GM12865 (cell line): ENCODE results near the gene ZFP64.

Experiments used
- DNase-seq: peaks from one replicate; pipeline ENCODE4 v3.0.0; 2010; ENCODE audit warnings: low read depth
- H3K4me3 ChIP-seq: 2 replicates; pipeline ENCODE4 v1.5.1; 2011; ENCODE audit warnings: mild to moderate bottlenecking, low read depth, low read length, control low read depth
- CTCF ChIP-seq: IDR thresholded peaks from 2 replicates; pipeline ENCODE4 v1.5.1; 2011; ENCODE audit warnings: low read length, control low read depth, low read depth, inconsistent platforms; ENCODE audit not compliant: insufficient read depth; ENCODE audit errors: missing control alignments

ZFP64 gene

GRCh38 chr20:52132337-52132736 is 59.2 kb downstream of the ZFP64 start:
- no peak overlapping the region for H3K4me3 ChIP-seq
- no peak for TF ChIP-seq CTCF
- no peak for DNase-seq

DNA sequence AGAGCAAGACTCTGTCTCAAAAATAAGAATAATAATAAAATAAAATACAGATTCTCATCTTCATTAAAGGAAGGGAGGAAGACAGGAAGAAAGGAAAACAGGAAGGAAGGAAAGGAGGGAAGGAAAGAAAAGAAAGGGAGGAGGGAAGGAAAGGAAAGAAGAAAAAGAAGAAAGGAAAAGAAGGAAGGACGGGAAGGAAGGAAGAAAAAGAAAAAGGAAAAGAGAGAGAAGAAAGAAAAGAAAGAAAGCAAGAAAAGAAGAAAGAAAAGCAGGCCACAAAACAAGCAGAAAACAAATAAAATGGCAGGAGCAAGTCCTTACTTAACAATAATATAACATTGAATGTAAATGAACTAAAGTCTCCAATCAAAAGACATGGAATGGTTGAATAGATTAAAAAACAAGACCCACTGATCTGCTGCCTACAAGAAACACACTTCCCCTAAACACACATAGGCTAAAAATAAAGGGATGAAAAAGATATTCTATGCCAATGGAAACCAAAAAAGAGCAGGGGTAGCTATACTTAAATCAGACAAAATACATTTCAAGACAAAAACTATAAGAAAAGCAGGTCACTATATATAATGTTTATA is 60.4 kb downstream of the ZFP64 start:
- no peak overlapping the region for H3K4me3 ChIP-seq
- DNase-seq, result no peak
- TF ChIP-seq CTCF, result no peak

GRCh38 chr20:52130406-52130805 is 61.2 kb downstream of the ZFP64 start:
- no peak overlapping the region for H3K4me3 ChIP-seq
- no peak for DNase-seq
- no peak for TF ChIP-seq CTCF

GRCh38 chr20:52129611-52130010 is 62.0 kb downstream of the ZFP64 start:
- no peak overlapping the region for H3K4me3 ChIP-seq
- no peak for DNase-seq
- TF ChIP-seq CTCF, result no peak

DNA sequence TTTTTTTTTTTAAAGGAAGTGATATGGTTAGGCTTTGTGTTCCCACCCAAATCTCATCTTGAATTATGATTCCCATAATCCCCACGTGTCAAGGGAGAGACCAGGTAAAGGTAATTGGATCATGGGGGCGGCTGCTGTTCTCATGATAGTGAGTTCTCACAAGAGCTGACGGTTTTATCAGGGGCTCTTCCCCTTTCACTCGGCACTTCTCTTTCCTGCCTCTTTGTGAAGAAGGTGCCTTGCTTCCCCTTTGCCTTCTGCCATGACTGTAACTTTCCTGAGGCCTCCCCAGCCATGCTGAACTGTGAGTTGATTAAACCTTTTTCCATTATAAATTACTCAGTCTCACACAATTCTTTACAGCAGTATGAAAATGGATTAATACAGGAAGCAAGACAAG is 64.3 kb downstream of the ZFP64 start:
- no peak for TF ChIP-seq CTCF
- no peak overlapping the region for H3K4me3 ChIP-seq
- no peak for DNase-seq

GRCh38 chr20:52124821-52125220 is 66.8 kb downstream of the ZFP64 start:
- no peak for DNase-seq
- H3K4me3 ChIP-seq, result no peak overlapping the region
- TF ChIP-seq CTCF, result no peak

DNA sequence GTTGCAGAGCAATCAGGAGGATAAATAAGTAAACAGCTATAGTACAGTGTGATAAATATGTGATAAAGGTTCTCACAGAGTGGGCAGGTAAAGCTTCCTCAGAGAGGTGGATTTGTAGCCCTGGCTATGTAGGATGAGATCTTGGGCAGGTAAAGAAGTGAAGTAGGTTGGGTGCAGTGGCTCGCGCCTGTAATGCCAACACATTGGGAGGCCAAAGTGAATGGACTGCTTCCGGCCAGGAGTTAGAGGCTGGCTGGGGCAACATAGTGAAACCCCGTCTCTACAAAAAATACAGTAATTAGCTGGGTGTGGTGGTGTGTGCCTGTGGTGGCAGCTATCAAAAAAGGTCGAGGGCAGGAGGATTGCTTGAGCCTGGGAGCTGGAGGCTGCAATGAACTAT is 72.9 kb downstream of the ZFP64 start:
- no peak for DNase-seq
- no peak overlapping the region for H3K4me3 ChIP-seq
- TF ChIP-seq CTCF, result no peak
